H9 (cell line): ENCODE measurements around the gene CAMK2B. TPM values are rescaled to one million over a fixed set of nuclear protein-coding genes. Genes with fewer than 3 reads are reported as not detected.

Experiments used
- DNase-seq: peaks from one replicate; pipeline ENCODE4 v3.0.0-alpha.2; 2017
- H2AFZ ChIP-seq: one replicate; pipeline ENCODE4 v1.6.1; 2013; ENCODE audit warnings: mild to moderate bottlenecking, low read length, control low read depth, moderate library complexity
- H2AK5ac ChIP-seq: 2 replicates; pipeline ENCODE4 v1.6.1; 2013; ENCODE audit warnings: low read length, control low read depth, mixed read lengths; ENCODE audit not compliant: insufficient read length
- H2BK120ac ChIP-seq: one replicate; pipeline ENCODE4 v1.6.1; 2013; ENCODE audit warnings: low read depth, mild to moderate bottlenecking, low read length, control low read depth, inconsistent platforms; ENCODE audit not compliant: poor library complexity, severe bottlenecking
- H2BK12ac ChIP-seq: 2 replicates; pipeline ENCODE4 v1.6.1; 2013; ENCODE audit warnings: low read length, control low read depth, mixed read lengths, low read depth; ENCODE audit not compliant: insufficient read length
- H2BK15ac ChIP-seq: 2 replicates; pipeline ENCODE4 v1.6.1; 2013; ENCODE audit warnings: low read depth, low read length, control low read depth
- H2BK20ac ChIP-seq: one replicate; pipeline ENCODE4 v1.6.1; 2013; ENCODE audit warnings: low read depth, mild to moderate bottlenecking, low read length, control low read depth, inconsistent platforms; ENCODE audit not compliant: poor library complexity, severe bottlenecking
- H2BK5ac ChIP-seq: 2 replicates; pipeline ENCODE4 v1.6.1; 2013; ENCODE audit warnings: low read length, control low read depth, mixed read lengths; ENCODE audit not compliant: insufficient read length
- H3K14ac ChIP-seq: 2 replicates; pipeline ENCODE4 v1.6.1; 2013; ENCODE audit warnings: low read length, control low read depth; ENCODE audit not compliant: insufficient read depth
- H3K18ac ChIP-seq: 2 replicates; pipeline ENCODE4 v1.6.1; 2013; ENCODE audit warnings: low read depth, mild to moderate bottlenecking, mixed read lengths, low read length, control low read depth; ENCODE audit not compliant: insufficient read length
- H3K23ac ChIP-seq: 2 replicates; pipeline ENCODE4 v1.6.1; 2013; ENCODE audit warnings: low read length, control low read depth, mixed read lengths, low read depth; ENCODE audit not compliant: insufficient read length
- H3K23me2 ChIP-seq: 2 replicates; pipeline ENCODE4 v1.6.1; 2013; ENCODE audit warnings: low read depth, mild to moderate bottlenecking, mixed read lengths, low read length, control low read depth; ENCODE audit not compliant: insufficient read length, poor library complexity, severe bottlenecking
- H3K27ac ChIP-seq: 2 replicates; pipeline ENCODE4 v1.5.1; 2013; ENCODE audit warnings: low read length, control low read depth, mixed read lengths, low read depth; ENCODE audit not compliant: insufficient read length
- H3K27me3 ChIP-seq: 2 replicates; pipeline ENCODE4 v1.6.1; 2013; ENCODE audit warnings: low read length, control low read depth, inconsistent platforms; ENCODE audit not compliant: insufficient read depth
- H3K4ac ChIP-seq: 2 replicates; pipeline ENCODE4 v1.6.1; 2013; ENCODE audit warnings: low read depth, mild to moderate bottlenecking, control low read depth, inconsistent platforms, low read length, moderate library complexity
- H3K4me1 ChIP-seq: 2 replicates; pipeline ENCODE4 v1.6.1; 2013; ENCODE audit warnings: low read length, control low read depth, inconsistent platforms; ENCODE audit not compliant: insufficient read depth
- H3K4me2 ChIP-seq: 2 replicates; pipeline ENCODE4 v1.6.1; 2013; ENCODE audit warnings: low read length, control low read depth, mixed read lengths; ENCODE audit not compliant: insufficient read length, insufficient read depth
- H3K56ac ChIP-seq: 2 replicates; pipeline ENCODE4 v1.6.1; 2013; ENCODE audit warnings: low read depth, mild to moderate bottlenecking, mixed read lengths, low read length, control low read depth; ENCODE audit not compliant: insufficient read length
- H3K79me1 ChIP-seq: 2 replicates; pipeline ENCODE4 v1.6.1; 2013; ENCODE audit warnings: low read depth, mild to moderate bottlenecking, moderate library complexity, low read length, control low read depth, inconsistent platforms; ENCODE audit not compliant: insufficient read depth, poor library complexity, severe bottlenecking
- H3K79me2 ChIP-seq: 2 replicates; pipeline ENCODE4 v1.6.1; 2013; ENCODE audit warnings: low read length, control low read depth, inconsistent platforms; ENCODE audit not compliant: insufficient read depth
- H3K9ac ChIP-seq: 2 replicates; pipeline ENCODE4 v1.6.1; 2013; ENCODE audit warnings: low read length, control low read depth, mixed read lengths; ENCODE audit not compliant: insufficient read length; ENCODE audit errors: extremely low read depth
- H3K9me3 ChIP-seq: one replicate; pipeline ENCODE4 v1.6.1; 2013; ENCODE audit warnings: low read depth, low read length, inconsistent platforms; ENCODE audit not compliant: control insufficient read depth
- H3T11ph ChIP-seq: one replicate; pipeline ENCODE4 v1.6.1; 2013; ENCODE audit warnings: mild to moderate bottlenecking, low read length, control low read depth, inconsistent platforms
- H4K20me1 ChIP-seq: one replicate; pipeline ENCODE4 v1.6.1; 2013; ENCODE audit not compliant: control insufficient read depth, insufficient read length, insufficient read depth
- H4K5ac ChIP-seq: 2 replicates; pipeline ENCODE4 v1.6.1; 2013; ENCODE audit warnings: low read depth, mild to moderate bottlenecking, mixed read lengths, low read length, control low read depth; ENCODE audit not compliant: insufficient read length
- H4K8ac ChIP-seq: replicated peaks from 2 replicates; pipeline ENCODE4 v1.6.1; 2013; ENCODE audit warnings: low read length, control low read depth, mixed read lengths, low read depth; ENCODE audit not compliant: insufficient read length
- H4K91ac ChIP-seq: 2 replicates; pipeline ENCODE4 v1.6.1; 2013; ENCODE audit warnings: low read depth, mild to moderate bottlenecking, moderate library complexity, mixed read lengths, low read length, control low read depth; ENCODE audit not compliant: insufficient read length
- H3K27ac Mint-ChIP-seq, 3 experiments: 2 replicates in 2 of 3; 3 replicates in 1 of 3; pipeline ENCODE4 v1.8.0; 2020 to 2021; ENCODE audit warnings: mixed read lengths in 3 of 3, mild to moderate bottlenecking in 1 of 3, moderate library complexity in 1 of 3
- H3K27me3 Mint-ChIP-seq: 2 replicates; pipeline ENCODE4 v1.8.0; 2021; ENCODE audit warnings: low read depth, mild to moderate bottlenecking, moderate library complexity, mixed read lengths
- H3K36me3 Mint-ChIP-seq, 3 experiments: 2 replicates in 2 of 3; 3 replicates in 1 of 3; pipeline ENCODE4 v1.8.0; 2020 to 2021; ENCODE audit warnings: low read depth in 3 of 3, mixed read lengths in 3 of 3; ENCODE audit not compliant: insufficient read depth in 1 of 3
- H3K4me1 Mint-ChIP-seq, 2 experiments: 2 replicates each; pipeline ENCODE4 v1.8.0; 2020; ENCODE audit warnings: mixed read lengths in 2 of 2
- H3K4me3 Mint-ChIP-seq, 2 experiments: 2 replicates in 1 of 2; 3 replicates in 1 of 2; pipeline ENCODE4 v1.8.0; 2020 to 2021; ENCODE audit warnings: mild to moderate bottlenecking in 2 of 2, mixed read lengths in 2 of 2, moderate library complexity in 1 of 2
- H3K9me3 Mint-ChIP-seq, 2 experiments: 2 replicates in 1 of 2; 3 replicates in 1 of 2; pipeline ENCODE4 v1.8.0; 2020; ENCODE audit warnings: mild to moderate bottlenecking in 2 of 2, mixed read lengths in 2 of 2, moderate library complexity in 1 of 2
- CTCF ChIP-seq: fragments of 200-600 bp; sonication (generic); conservative IDR thresholded peaks from 3 replicates; pipeline ENCODE4 v1.8.0; 2021; ENCODE audit warnings: antibody characterized with exemption, mild to moderate bottlenecking
- WGBS: extraction: QIAGEN DNeasy Blood & Tissue Kit; methylation state at CpG from one replicate; pipeline ENCODE4 v1.1.7; 2013; ENCODE audit warnings: missing lambda C conversion rate, low lambda C conversion rate, mixed read lengths; ENCODE audit not compliant: insufficient read length; ENCODE audit errors: extremely low coverage; 5-methylcytosine and 5-hydroxymethylcytosine counted together
- total RNA-seq: library from RNA; stranded (reverse); gene quantifications from 2 replicates; pipeline ENCODE4 v1.2.1, GENCODE V29; 2021

CAMK2B gene
- total RNA-seq, 1 experiment from 2014 or later, result 0.17 TPM

- Histone ChIP-seq H3K4me1 (no peaks in the 10 kb centered on the region), H4K20me1 (no peaks in the 10 kb centered on the region), H3K56ac (no peak overlapping the region), H3K18ac (no peak overlapping the region), H3K27me3 (no peaks in the 10 kb centered on the region), H3K9me3 (no peaks in the 10 kb centered on the region), H2AFZ (no peak overlapping the region), H2BK20ac (no peak overlapping the region), H4K91ac (no peak overlapping the region), H4K5ac (peak overlapping the region; percentile 11), H2BK15ac (no peak overlapping the region), H3K14ac (no peak overlapping the region), H3K23me2 (no peaks in the 10 kb centered on the region), H3K4me2 (no peak overlapping the region), H4K8ac (no peak overlapping the region), H3K4ac (no peak overlapping the region), H3K27ac (no peak overlapping the region), H3K79me1 (no peaks in the 10 kb centered on the region), H3K23ac (no peak overlapping the region), H3K9ac (no peak overlapping the region), H2AK5ac (no peak overlapping the region), H3T11ph (no peak overlapping the region), H2BK12ac (no peak overlapping the region), H3K79me2 (no peaks in the 10 kb centered on the region), H2BK120ac (no peak overlapping the region), H2BK5ac (no peak overlapping the region)
- no peak overlapping the region for H3K27ac Mint-ChIP-seq
- peaks cover 1% of the 10 kb centered on the region for H3K27me3 Mint-ChIP-seq
- no peak for TF ChIP-seq CTCF
- no peaks in the 10 kb centered on the region for H3K36me3 Mint-ChIP-seq
- H3K4me1 Mint-ChIP-seq, result no peaks in the 10 kb centered on the region
- H3K9me3 Mint-ChIP-seq, result no peaks in the 10 kb centered on the region; a peak in 1 of 5 replicates
- H3K4me3 Mint-ChIP-seq, result no peak overlapping the region
- no peak for DNase-seq
- WGBS, result no CpG with 5 or more reads among the region's 7 CpGs
These were observed 78.8 kb downstream of the CAMK2B start for GRCh38 chr7:44246396-44247113.
